T-helper 2 cell treated with Interferon-gamma antibody and Interleukin-4, amounts not matched to agents 100 ng/mL and 5 ng/mL, for 36 hours (primary cell): ENCODE data around the gene CCDC33. TPM values are rescaled to one million over a fixed set of nuclear protein-coding genes. Genes with fewer than 3 reads are reported as not detected.

ENCODE experiments used
- intact Hi-C: fragments of 100-400 bp; cut with micrococcal nuclease; formaldehyde crosslinking; loops from one replicate; pipeline ENCODE4 v1.15.1; 2023
- total RNA-seq: library from RNA; stranded (reverse); gene quantifications from 2 replicates; pipeline ENCODE4 v1.2.3, GENCODE V29; 2022

CCDC33 gene
- total RNA-seq, 1 donor from 2014 or later, result not detected

GRCh38 chr15:74311734-74312444, 75.8 kb downstream of the CCDC33 start:
- intact Hi-C loops, result no loop called here

DNA sequence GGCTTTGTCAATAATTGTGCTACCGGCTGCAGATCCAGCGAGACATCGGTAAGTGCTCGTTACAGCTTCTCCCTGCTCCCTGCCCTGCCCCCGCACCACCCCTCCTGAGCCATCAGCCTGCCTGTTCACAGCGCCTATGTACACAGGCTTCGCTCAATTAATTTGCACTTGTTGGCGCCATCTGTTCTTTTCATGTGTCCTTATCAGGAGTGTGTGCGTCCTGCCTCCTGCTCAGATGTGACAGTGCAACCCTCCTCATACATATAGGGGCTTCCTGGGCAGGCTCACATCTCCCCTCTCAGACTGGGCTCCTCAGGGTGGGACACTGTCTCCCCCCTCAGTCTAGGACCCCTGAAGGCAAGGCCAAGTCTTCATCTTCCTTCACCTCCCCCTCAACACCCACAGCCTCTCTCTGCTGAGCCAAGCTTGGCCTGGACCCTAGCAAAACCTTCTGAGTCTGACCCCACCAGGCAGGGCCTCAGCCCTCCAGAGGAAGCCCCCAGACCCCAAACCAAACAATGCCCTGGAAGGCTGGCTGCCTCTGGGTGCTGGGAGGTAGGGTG, 76.4 kb downstream of the CCDC33 start:
- intact Hi-C loops, result no loop called here

DNA sequence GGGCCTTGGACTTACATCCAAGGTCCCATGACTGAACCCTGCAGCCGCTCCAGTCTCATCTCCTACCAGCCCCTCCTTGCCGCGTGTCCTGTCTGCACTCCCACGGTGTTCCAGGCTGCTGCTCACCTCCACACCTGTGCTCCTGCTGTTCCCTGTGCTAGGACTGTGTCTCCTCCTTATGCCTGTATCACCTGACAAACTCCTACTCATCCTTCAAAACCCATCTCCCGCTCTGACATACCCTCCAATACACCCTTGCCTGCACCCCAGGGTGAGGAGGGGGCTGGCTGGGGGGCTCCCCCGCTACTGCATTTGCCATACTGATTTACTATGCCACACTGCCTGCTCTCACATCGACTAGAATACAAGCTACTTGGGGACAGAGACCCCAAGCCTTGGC, 77.8 kb downstream of the CCDC33 start:
- intact Hi-C loops, result no loop called here

- intact Hi-C loops, result no loop called here
Observed at GRCh38 chr15:74314795-74315438, 78.8 kb downstream of the CCDC33 start.

DNA sequence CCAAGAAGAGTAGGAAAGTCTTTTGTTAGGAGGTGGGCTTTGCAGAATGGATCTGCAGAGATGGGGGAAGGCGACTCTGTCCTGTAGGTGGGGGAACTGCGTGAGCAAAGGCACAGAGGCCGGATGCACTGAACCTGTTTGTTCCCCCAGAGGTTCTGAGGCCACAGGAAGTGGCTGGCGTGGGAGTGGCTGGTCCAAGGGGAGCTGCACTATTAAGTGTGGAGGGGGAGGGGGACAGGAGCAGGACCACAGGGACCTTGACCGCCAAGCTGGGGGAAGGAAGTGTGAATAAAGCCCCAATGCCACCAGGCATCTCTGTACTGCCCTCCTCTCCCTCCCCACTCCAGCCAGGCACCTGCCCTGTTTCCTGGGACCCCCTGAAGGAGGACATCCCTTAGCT, 79.5 kb downstream of the CCDC33 start:
- intact Hi-C loops, result no loop called here

DNA sequence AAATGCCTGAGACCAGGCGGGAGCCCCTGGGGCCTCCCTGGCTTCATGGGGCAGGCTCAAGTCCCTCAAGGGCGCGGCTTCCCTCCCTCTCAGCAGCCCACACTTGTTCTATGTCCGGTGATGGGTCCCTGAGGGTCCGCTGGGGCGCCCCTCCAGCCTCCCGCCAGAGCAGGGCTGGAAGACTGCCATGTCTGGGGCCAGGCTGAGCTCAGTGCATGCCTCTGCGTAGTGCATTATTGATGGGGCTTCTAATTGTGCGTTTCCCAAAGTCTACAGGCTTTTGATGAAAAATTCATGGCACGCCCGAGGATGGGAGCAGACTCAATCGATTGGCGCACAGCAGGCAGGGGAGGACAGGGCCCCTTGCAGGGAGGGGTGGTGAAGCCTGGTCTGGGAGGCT, 80.0 kb downstream of the CCDC33 start:
- intact Hi-C loops, result no loop called here

DNA sequence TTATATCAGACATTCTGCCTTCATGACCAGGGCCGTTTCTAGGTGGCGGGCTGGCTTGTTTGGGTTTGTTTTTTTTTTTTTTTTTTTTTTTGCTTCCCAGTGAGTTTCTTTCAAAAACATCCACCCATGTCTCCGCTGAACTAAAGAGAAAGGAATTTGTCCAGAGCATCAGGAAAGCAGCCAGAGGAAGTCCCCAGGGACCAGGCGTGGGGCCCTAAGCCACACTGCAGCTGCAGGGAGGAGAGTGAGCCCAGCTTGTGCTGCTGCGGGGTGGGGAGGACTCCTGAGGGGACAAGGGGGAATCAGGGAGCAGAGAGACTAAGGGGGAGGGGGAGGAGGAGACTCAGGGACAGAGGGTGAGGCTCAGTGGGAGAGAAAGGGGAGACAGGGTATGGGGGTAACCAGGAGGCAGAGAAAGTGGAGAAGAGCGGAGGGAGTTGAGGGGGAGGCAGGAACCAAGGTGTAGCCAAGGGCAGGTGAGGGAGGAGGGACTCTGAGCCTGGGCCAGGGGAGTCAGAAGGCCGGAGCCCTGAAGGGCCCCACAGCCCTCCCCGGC, 81.8 kb downstream of the CCDC33 start:
- intact Hi-C loops, result no loop called here

- intact Hi-C loops, result no loop called here
Observed at GRCh38 chr15:74318376-74319137, 82.4 kb downstream of the CCDC33 start.

GRCh38 chr15:74319138-74319460, 83.0 kb downstream of the CCDC33 start:
- intact Hi-C loops, result no loop called here

DNA sequence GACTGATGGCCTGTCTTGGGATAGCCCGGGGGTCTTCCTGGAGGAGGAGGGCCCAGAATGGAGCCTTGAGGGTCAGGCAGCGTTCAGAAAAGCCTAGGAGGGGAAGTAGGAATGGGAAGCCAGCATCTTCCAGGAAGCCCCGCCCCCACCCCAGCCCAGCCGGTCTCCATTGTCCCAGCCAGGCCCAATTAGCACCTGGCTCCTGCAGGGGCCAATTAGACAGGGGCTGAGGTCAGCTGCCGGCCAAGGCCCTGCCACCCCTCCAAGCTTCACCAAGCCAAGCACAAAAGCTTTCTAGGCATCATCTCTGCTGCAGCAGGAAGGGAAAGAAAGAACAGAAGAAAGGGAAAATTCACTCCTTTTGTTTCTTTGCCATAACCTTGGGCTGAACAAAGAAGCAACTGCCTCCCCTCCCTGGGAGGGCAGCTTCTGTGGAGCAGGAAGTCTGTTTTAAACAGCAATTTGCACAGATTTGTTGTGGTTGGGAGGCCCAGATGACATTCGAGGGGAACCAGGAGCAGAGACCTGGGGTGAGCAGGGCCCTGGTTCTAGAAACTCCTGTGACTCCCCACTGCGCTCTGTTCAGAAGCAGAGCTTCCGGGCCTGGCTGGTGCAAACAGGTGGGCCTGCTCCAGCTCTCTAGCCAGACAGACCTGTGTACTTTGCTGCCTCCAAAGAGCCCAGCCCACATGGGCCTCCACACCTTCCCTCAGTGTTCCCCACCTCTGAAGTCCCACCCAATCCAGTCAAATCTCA, 83.6 kb downstream of the CCDC33 start:
- intact Hi-C loops, result loop anchor here (5.0 kb wide), 1 partner anchor 347 kb away; no protein-coding TSS in a partner anchor

- intact Hi-C loops, result loop anchor here (5.0 kb wide), 1 partner anchor 348 kb away; no protein-coding TSS in a partner anchor
Observed at GRCh38 chr15:74320352-74321247, 84.5 kb downstream of the CCDC33 start.

GRCh38 chr15:74322558-74323180, 86.5 kb downstream of the CCDC33 start:
- intact Hi-C loops, result loop anchor here (1.0 to 5.0 kb wide), 2 partner anchors 195 to 350 kb away; no protein-coding TSS in a partner anchor

GRCh38 chr15:74324714-74325113, 88.6 kb downstream of the CCDC33 start:
- intact Hi-C loops, result loop anchor here (5.0 kb wide), 1 partner anchor 352 kb away; no protein-coding TSS in a partner anchor

- intact Hi-C loops, result no loop called here
Observed at GRCh38 chr15:74326746-74327145, 90.6 kb downstream of the CCDC33 start.

- intact Hi-C loops, result no loop called here
Observed at GRCh38 chr15:74327756-74328155, 91.6 kb downstream of the CCDC33 start.

DNA sequence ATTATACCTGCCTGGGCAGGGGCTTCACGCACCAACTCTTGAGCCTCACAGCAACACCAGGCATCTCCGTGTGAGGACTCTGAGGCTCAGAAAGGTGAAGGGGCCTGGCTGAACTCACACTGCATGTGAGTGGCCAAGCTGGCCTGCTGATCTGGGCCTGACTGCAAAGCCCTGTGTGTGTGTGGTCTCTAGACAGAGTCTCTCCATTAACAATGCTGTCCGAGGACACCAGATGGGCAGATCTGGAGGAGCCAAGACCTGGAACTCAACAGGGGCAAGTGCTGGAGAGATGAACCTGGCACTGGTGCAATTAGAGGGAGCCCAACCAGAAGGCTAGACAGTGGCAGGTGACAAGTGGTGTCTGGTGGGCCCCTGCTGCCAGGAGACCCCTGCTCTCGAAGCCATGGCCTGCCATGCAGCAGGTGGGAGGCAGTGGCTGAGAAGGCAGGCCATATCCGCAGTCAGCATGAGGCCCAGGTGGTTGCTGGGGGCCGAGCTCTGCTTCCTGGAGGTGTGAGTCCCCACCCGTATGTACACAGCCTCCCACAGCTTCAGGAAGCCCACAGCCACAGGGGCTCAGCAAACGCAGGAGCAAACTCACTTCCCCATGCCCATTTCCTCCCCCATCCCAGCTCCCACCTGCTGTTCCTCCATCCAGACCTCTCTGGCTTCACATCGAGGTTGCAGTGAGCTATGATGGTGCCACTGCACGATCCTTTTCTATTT, 92.4 kb downstream of the CCDC33 start:
- intact Hi-C loops, result no loop called here

- intact Hi-C loops, result no loop called here
Observed at GRCh38 chr15:74330861-74331408, 94.8 kb downstream of the CCDC33 start.

DNA sequence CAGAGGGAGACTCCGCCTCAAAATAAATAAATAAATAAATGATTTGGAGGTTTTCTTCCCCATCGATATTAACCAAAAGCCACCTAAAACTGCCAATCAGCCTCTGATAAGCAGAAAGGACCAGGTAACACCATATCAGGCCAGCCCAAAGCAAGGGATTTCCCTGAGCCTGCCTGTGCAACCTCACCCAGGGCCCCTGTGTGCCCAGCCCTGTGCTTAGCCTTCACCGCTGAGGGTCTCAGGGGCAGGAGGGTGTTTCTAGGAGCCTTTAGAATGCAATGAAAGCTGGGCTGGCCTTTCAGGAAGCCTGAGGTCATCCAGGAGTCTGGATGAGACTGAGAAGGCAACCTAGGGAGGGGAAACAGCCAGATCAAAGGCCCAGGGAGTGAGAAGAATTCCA, 95.9 kb downstream of the CCDC33 start:
- intact Hi-C loops, result no loop called here
